ENCODE measurements around the gene ANKS1B.
"Not testable (repeated sequence)": the region's sequence is repeated elsewhere in the genome, so short reads cannot be mapped to it uniquely, and the experiment has no call there.

The ANKS1B gene

DNA sequence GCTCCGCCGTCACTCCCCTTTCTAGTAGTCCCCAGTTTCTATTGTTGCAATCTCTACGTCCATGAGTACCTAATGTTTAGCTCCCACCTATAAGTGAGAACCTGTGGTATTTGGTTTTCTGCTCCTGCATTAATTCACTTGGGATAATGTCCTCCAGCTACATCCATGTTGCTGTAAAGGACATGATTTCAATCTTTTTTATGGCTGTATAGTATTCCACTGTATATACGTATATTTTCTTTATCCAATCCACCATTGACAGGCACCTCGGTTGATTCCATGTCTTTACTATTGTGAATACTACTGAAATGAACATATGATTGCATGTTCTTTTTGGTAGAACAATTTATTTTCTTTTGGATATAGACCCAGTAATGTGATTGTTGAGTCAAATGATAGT, 114.7 kb downstream of the ANKS1B start:
- no peak for DNase-seq (ENCODE audit: low read depth)

DNA sequence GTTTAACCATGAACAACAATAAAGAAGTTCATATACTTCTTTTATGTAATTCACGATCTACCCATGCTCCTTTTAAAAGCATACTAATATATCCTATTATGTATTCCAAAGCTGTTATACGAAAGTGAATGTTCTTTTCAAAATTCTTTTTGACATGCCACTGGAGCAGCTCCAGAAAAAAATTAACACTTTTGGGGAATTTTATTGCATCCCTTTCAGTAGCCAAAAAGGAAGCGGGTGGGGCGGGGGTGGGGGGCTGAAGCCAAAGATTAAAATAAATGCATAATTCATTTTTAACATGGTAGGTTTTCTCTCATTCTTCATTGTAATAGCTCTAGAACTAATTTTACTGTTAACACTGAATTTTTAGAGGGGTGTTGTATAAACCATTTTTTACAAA, 123.0 kb downstream of the ANKS1B start:
- no peak for DNase-seq (ENCODE audit: low read depth)

DNA sequence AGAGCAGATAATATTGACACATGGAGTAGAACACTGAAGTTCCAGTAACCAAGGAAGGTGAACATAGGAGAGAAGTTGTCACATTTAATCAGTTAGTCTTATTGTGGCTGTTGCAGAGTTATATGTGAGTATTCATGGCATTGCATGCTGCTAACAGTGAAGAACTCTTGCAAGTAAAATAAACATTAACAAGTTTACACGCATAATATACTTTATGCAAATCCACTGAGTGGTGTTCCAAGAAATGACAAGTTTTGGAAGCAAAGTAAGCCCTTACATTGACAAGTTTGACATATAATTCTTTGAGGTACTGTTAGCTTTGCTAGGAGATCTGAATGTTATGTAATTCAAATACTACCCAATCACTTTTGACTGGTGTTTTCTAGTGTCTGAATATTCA, 125.6 kb downstream of the ANKS1B start:
- no peak for DNase-seq (ENCODE audit: low read depth)

DNA sequence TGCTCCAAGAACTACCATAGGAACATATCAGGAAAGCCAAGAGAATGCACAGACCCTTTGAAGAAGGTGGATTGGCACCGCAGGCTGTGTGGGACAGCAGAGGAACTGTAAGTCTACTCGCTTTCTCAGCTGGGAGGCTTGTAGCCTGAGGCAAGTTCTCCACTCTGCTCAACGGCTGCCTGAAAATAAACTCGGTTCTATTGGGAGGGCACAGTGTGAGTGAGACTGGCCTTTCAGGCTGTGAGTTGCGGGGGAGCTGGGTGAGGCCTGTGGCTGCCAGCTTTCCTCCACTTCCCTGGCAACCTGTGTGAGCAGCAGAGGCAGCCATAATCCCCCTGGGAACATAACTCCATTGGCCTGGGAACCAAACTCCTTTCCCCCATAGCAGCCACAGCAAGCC, 132.1 kb downstream of the ANKS1B start:
- no peak for DNase-seq (ENCODE audit: low read depth)

DNA sequence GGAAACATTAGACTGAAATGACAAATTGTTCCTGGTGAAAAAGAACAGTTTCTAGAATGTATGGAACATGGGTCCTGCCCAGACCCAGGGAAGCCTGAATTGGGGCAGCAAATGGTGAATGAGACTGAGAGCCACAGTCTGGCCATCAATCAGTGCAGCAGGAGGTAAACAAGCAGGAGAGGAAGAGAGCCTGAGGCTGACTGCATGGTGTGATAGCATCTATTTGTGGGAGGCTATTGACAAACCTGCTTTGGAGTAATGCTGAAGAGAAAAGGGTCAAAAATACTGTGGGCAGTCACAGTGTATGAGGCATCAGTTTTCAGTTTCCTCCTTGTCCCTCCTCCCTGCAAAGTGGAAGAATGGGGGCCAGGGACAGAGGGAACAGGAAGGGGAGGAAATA, 136.8 kb downstream of the ANKS1B start:
- no peak for DNase-seq (ENCODE audit: low read depth)

DNA sequence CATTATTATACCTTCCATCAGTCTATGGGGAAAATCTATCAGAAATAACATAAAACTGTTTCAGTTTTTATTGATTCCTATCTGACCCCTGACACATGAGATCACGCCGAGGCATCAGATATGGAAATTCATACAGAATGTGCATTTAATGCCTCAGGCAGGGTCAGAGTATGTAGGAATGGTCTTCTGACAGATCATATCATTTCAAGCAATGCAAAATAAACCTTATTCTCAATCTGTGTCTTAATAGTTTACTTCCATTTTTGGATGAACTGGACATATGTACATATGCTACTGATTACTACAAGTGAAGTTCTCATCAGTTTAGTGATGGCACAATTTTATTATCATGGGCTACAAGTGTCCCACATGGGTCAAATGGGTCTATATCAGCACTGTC, 150.0 kb downstream of the ANKS1B start:
- DNase-seq (ENCODE audit: low read depth), result no peak

DNA sequence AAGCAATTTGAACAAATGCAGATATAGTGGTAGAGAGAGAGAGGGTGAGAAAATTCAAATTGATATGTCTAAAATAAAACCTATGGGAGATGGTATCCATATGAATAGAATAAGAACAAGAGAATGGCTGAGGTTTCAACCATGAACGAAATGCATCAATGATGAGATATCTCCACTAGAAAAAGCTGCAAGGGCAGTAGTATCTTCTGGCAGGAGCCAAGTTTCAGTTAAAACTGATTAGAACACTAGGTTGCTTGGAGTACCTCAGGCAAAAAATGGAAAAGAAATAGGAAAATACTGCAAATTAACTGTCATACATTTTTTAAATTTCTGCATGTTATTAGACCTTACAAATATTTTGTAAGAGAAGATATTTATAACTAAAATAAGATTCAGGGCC, 151.3 kb downstream of the ANKS1B start:
- no peak for DNase-seq (ENCODE audit: low read depth)

DNA sequence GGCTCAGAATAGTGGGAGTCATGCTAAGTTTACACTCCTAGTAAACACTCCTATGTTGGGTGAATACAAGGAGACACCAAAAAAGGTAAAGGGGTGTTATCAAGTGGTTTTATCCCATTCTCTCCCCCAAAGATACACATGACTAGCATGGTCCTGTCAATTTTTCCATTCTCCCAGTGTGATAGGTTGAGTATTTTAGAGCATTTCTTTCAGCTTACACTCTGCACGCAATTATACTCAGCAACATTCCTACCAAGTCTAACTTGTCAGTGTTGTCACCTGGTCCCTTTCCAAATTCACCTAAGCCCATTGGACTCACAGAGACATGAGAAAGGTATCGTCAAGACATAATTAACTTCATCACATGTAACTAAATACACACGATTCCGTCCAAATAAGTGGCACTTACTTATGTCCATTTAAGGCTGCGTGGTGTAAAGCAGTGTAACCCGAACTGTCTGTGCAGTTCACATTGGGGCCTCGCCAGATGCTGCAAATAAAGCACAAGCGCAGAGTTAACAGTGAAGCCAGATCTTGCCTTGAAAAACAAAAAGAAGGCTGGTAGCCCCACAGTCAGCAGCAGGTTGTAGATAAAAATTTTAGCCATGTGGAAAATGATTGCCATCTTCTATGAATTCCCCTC, 159.7 kb downstream of the ANKS1B start:
- DNase-seq (ENCODE audit: low read depth), result no peak

DNA sequence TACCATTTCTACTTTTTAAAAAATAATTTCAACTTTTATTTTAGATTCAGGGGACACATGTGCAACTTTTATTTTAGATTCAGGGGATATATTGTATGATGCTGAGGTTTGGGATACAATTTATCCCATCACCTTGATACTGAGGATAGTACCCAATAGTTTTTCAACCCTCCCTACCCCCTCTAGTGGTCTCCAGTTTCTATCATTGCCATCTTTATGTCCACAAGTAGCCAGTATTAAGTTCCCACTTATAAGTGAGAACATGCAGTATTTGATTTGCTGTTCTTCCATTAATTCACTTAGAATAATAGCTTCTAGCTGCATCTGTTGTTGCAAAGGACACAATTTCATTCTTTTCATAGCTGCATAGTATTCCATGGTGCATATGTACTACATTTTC, 162.5 kb downstream of the ANKS1B start:
- no peak for DNase-seq (ENCODE audit: low read depth)

DNA sequence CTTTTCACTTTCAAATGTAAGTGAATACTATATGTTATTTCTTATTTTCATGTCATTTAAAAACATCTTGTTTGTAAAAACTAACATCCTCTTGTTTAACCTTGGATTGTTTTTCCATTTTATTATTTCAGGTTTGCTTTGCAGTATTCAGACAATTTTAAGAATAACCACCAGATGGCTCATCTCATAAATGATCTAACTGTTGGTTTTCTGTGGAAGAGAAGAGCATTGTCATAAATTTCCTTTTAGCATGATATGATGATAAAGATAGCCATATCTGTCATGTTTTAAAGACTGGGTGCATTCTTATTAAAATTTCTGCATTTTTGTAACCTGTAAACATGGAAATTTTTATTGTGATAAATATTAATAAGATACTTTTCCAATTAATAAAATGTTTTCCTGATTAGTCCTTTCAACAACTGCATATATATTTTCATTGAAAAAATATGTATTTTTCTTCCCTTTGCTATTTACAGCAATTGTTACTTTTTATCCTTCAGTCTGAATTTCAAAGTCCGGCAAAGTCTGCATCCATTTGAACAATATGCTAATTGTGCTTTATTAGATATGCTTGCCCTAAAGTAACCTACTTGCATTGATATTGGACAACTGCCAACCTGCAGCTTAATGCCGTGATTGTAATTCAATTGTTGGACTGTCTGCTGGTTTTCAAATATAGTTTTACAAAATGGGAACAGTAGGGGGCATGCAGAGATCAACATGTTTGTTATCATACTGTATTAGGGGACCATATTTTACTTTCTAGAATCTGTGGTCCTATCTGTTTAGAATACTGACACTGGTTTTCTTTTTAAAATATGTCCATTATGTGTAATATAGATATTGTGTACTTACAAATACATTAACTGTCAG, 173.8 kb downstream of the ANKS1B start:
- DNase-seq (ENCODE audit: low read depth), result peak; percentile 15

DNA sequence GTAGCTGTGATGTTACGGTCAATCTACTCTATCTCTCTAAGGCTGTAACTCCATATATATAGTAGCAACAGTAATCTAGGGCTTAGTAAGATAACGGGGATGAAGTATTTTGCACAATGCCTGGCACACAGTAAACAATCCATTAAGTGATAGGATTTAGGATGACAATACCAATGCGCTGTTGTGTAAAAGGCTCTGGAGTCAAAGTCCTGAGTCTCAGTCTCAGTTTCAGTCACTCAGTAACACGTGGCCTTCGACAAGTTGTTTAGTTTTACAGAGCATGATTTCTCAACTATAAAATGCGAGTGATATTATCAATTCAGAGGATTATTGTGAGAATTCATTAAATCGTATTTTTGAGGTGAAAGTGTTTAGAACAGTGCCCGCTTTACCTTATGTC, 174.8 kb downstream of the ANKS1B start:
- no peak for DNase-seq (ENCODE audit: low read depth)

DNA sequence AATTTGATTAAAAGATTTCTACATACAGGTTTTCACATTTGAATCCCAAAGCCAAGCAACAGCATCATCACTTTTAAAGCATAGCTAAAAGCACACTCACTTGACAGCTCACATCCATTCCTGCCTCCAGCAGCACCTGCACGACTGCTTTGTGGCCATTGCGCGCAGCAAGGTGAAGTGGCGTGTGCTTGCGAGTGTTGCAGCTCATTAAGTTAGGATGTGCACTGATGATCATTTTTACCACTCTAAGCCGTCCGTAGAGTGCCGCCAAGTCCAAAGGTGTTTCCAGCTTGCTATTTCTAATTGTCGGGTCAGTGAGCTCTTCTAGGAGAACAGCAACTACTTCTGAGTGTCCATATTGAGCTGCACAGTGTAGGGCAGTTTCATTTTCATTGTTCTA, 178.4 kb downstream of the ANKS1B start:
- no peak for DNase-seq (ENCODE audit: low read depth)

DNA sequence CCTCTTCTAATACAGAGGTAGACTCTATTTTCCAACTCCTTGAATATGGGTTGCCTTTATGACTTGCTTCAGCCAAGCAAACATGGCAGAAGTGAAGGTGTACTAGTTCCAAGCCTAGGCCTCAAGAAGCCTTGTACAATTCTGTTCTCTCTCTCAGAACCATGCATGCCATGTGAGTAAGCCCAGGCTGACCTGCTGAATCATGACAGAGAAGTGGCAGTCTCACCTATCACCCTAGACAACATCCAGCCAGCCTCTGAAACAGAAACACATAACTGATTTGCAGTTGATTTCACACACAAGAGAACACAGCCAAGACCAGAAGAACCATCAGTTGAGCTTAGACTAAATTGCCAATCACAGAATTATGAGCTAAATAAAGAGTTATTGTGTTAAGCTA, 180.0 kb downstream of the ANKS1B start:
- no peak for DNase-seq (ENCODE audit: low read depth)

DNA sequence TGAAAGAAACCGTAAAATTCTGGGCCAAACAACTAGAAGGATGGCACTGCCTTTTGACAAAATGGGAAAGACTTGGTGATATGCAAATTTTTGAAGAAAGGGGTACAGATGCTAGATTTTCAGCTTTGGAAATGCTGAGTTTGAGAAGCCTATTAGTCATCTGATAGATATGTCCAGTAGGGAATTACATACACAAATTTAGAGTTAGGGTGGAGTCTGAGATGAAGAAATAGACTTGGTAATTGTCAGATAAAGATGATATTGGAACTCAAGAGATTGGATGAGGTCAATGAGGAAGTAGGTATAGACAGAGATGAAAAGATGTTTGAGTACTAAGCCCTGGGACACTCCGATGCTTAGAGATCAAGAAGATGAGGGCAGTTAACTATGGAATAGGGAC, 184.1 kb downstream of the ANKS1B start:
- DNase-seq (ENCODE audit: low read depth), result no peak

DNA sequence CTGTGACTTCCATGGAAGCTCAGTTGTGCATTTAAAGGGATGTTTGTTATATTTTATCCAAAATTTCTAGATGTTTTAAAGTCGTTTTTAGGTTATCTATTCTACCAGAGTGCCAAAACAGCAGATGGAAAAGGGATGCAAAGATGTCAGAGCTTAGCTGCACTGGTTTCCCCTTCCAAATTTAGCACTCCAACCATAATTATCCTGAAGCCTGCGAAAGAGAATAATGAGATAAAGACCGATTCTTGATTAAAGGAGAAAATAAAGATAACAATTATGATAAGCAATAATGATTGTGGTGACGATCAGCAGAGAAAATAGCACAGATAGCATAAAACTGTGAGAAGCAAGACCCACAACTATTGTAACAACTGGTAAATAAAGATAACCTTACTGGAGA, 186.8 kb downstream of the ANKS1B start:
- DNase-seq (ENCODE audit: low read depth), result not testable (repeated sequence)

DNA sequence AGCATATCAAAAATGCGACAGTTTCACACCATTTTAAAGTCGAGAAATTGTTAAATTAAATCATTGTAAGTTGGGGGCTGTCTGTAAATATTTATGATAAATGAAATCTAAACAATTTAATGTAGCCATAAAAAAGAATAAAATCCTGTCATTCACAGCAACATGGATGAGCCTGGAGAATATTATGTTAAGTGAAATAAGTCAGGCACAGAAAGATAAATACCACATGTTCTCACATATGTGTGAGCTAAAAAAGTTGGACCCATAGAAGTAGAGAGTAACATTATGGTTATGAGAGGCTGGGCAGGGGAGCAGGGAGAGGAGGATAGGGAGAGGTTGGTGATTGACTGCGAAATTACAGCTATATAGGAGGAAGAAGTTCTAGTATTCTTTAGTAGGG, 201.3 kb downstream of the ANKS1B start:
- DNase-seq (ENCODE audit: low read depth), result no peak

DNA sequence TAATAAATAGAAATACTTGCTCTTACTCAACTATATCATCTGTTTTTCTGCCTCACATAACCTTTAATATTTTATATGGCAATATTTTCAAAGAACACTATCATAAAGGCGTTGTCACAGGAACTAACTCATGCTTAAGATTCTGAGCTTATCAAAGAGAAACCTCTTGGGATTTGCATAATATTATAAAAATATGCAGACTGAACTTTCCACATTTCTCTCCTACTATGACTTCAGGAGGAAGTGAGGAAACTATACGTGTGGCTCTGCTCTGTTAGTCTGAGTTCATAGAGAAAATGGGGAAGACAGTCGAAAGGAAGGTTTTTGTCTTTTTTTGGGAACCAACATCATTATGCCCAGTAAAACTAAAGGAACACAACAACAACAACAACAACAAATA, 212.5 kb downstream of the ANKS1B start:
- DNase-seq (ENCODE audit: low read depth), result no peak

DNA sequence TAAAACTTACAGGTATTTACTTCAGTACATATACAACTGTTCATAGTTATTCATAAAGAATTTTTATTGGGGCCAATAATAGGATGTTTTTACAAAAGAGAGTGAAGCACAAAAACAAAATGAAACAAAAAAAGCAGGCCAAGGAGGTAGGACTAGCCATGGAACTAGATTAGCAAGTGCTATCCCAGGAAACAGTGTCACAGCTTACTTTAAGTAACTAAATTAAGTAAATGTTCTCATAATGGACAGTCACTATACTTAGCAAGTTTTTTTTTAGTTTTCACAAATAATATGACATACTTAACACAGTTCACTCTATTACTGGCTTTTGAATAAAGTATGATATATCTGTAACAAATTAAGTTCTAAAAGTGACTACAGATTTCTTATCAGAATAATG, 213.1 kb downstream of the ANKS1B start:
- DNase-seq (ENCODE audit: low read depth), result no peak

DNA sequence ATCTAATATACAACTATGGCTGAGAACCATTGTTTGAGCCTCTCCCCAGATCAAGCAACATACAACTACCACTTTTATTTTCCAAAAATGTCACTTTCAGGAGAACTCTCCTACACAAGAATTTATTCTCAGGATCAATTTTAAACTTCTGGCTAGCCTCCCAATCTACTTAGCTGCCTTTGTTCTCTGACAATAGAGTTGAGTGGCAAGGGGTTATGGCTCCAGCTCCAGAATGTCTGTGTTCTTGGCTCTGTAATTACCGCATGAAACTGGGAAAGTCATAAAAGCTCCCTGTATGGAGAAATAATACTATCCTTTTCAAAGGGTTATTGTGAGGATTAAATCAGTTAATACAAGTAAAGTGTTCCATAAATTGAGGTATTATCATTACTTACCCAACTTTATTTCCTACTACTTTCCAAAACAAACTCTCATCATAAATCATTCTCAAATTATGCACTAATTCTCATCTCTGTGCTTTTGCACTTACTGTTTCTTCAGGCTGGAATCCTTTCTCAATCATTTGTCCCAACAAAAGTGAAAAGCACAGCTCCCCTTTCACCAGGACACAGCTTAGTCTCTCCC, 215.2 kb downstream of the ANKS1B start:
- DNase-seq (ENCODE audit: low read depth), result no peak

DNA sequence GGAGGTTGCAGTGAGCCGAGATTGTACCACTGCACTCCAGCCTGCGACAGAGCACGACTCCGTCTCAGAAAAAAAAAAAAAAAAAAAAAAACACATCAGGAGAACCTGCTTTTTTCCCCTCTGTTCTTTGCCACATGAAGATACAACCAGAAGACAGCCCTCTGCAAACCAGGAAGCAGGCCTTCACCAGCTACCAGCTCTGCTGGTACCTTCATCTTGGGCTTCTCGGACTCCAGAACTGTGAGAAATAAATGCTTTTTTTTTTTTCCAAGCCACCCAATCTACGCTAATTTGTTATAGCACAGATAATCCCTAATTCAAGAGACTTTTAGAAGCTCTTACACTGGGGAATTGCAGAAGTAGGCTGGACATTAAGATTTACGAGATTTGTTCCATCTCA, 216.0 kb downstream of the ANKS1B start:
- no peak for DNase-seq (ENCODE audit: low read depth)

DNA sequence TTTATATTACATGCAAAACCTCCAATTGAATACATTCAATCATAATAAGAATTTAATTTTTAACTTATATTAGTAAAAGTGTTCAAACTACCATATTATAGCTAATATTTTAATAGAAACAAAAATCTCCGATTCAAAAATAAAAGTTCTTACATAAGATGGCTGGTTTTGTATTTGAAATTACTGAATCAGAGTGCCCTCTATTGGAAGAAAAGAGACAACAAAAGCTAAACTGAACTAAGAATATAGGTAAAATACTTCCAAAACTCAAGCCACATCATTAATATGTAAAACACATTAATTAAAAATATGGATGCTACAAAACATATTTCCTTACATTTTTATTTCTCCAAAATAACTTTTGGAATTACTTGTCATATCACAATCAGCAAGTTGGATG, 216.9 kb downstream of the ANKS1B start:
- DNase-seq (ENCODE audit: low read depth), result peak; percentile 14

DNA sequence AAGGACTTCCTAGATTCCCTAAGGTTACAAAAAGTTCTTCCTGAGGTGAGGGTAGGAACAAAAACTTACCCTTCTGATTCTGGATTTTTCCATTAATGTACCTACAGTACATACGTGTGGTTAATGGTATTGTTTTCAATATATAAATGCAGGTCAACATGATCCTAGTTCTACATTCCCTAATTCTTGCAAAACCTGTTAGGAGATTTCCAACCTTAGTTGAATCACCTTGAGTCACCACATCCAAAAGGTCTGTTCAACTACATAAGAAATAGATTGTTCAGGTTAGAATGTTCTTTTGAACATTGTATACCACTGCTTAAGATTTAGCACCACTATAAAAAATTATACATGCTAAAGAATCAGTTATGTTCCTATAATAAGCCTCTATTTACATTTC, 218.3 kb downstream of the ANKS1B start:
- DNase-seq (ENCODE audit: low read depth), result no peak

DNA sequence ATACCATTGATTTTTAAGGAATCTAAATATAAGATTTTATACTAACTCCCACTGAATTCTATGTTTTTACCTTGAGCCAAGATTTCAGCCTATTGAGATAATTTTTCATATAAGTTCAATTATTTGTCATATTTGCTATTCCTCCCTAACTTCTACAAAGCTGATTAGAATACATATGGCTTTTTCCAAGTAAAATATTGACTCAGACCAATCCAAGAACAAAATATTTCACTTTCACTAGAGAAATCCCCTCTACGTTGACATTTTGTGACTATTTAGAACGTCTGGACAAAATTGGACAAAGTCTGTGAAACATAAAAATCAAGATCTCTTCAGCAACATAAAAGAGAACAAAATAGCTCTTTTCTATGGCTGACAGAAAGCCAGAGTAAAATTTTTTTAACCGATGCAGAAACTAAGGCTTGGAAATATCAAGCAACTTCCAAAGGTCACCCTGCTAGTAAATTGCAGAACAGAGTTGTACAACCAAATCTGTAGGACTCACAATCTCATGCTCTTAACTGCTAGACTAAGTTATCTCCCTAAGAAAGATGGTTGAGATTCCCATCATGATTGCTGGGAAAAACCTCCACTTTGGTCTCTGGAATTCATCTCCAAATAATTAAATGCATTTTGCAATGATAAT, 219.1 kb downstream of the ANKS1B start:
- no peak for DNase-seq (ENCODE audit: low read depth)

Data from stromal cell of bone marrow (primary cell).